HepG2 (cell line): Measurements from ENCODE around the gene XKR7. TPM values are rescaled to one million over a fixed set of nuclear protein-coding genes. Genes with fewer than 3 reads are reported as not detected.
A peak's percentile ranks its signal among the peaks of the same experiment; 100 is the strongest.

ENCODE experiments used
- AKAP8 ChIP-seq: sonication (generic); formaldehyde crosslinking; IDR thresholded peaks from 2 replicates; pipeline ENCODE4 v1.5.1; 2020; ENCODE audit warnings: mild to moderate bottlenecking, missing genetic modification reagents
- CERS6 ChIP-seq: sonication (generic); formaldehyde crosslinking; IDR thresholded peaks from 2 replicates; pipeline ENCODE4 v1.5.0; 2020; ENCODE audit warnings: missing genetic modification reagents
- EHMT2 ChIP-seq: fragments of 200-600 bp; sonication (generic); IDR thresholded peaks from 2 replicates; pipeline ENCODE4 v1.7.0; 2017; ENCODE audit warnings: antibody characterized with exemption, low read depth, low read length, borderline replicate concordance
- GPN1 ChIP-seq: sonication (generic); formaldehyde crosslinking; IDR thresholded peaks from 2 replicates; pipeline ENCODE4 v1.5.1; 2020; ENCODE audit warnings: missing genetic modification reagents, borderline replicate concordance
- HNF4A ChIP-seq: sonication (generic); formaldehyde crosslinking; IDR thresholded peaks from 2 replicates; pipeline ENCODE4 v1.4.0; 2020; ENCODE audit warnings: missing genetic modification reagents
- KAT2B ChIP-seq: fragments of 150-350 bp; IDR thresholded peaks from 2 replicates; pipeline ENCODE4 v1.6.1; 2014; ENCODE audit warnings: low read depth, low read length, borderline replicate concordance
- KDM3A ChIP-seq: IDR thresholded peaks from 2 replicates; pipeline ENCODE4 v1.6.1; 2018; ENCODE audit warnings: low read depth, missing compliant biosample characterization
- KDM6A ChIP-seq: IDR thresholded peaks from 2 replicates; pipeline ENCODE4 v1.6.1; 2016; ENCODE audit warnings: low read depth
- MLXIP ChIP-seq: sonication (generic); formaldehyde crosslinking; IDR thresholded peaks from 2 replicates; pipeline ENCODE4 v1.9.0; 2021; ENCODE audit warnings: missing genetic modification reagents, borderline replicate concordance
- RNF219 ChIP-seq: sonication (generic); formaldehyde crosslinking; IDR thresholded peaks from 2 replicates; pipeline ENCODE4 v1.5.0; 2020; ENCODE audit warnings: mild to moderate bottlenecking, missing genetic modification reagents
- SAFB2 ChIP-seq: sonication (generic); formaldehyde crosslinking; IDR thresholded peaks from 2 replicates; pipeline ENCODE4 v1.5.1; 2020; ENCODE audit warnings: missing genetic modification reagents, low read depth, mild to moderate bottlenecking, borderline replicate concordance
- ZNF33B ChIP-seq: sonication (generic); formaldehyde crosslinking; IDR thresholded peaks from 2 replicates; pipeline ENCODE4 v1.5.1; 2020; ENCODE audit warnings: mild to moderate bottlenecking, missing genetic modification reagents
- ZNF607 ChIP-seq: sonication (generic); formaldehyde crosslinking; IDR thresholded peaks from 2 replicates; pipeline ENCODE4 v1.5.1; 2020; ENCODE audit warnings: missing genetic modification reagents, mild to moderate bottlenecking, borderline replicate concordance
- ZNF747 ChIP-seq: sonication (generic); formaldehyde crosslinking; IDR thresholded peaks from 2 replicates; pipeline ENCODE4 v1.8.1; 2023; ENCODE audit warnings: missing genetic modification reagents, mild to moderate bottlenecking, borderline replicate concordance
- polyA plus RNA-seq, 8 experiments: library from polyadenylated mRNA; depleted of rRNA in 3 of 8; stranded (reverse) in 7 of 8; unstranded in 1 of 8; fragments of >200 nt; fragmentation: Illumina TruSeq in 4 of 8; extraction: Trizol in 4 of 8; gene quantifications; 2 replicates each; pipeline versions ENCODE4 v1.2.1 to v1.2.3, GENCODE V29; 2011 to 2016; ENCODE audit warnings: low read depth in 4 of 8, missing spikeins in 1 of 8, mixed read lengths in 1 of 8; ENCODE audit not compliant: insufficient read depth in 1 of 8
- total RNA-seq, 5 experiments: library from RNA; depleted of rRNA; stranded (reverse); fragments of >200 nt; fragmentation: Illumina TruSeq; extraction: Trizol; gene quantifications; 2 replicates each; pipeline ENCODE4 v1.2.3, GENCODE V29; 2016; ENCODE audit warnings: low read depth in 1 of 5
- TF ChIP-seq, protein P1 (sequence below): sonication (generic); formaldehyde crosslinking; IDR thresholded peaks from 2 replicates; pipeline ENCODE4 v1.4.0; 2020; ENCODE audit warnings: missing genetic modification reagents
- TF ChIP-seq, protein P2 (sequence below): sonication (generic); formaldehyde crosslinking; IDR thresholded peaks from 2 replicates; pipeline ENCODE4 v1.5.0; 2020; ENCODE audit warnings: missing genetic modification reagents

Gene XKR7
- total and polyA plus RNA-seq, 2 of the 13 experiments (the other 11 are each of a cell fraction or from before 2014, with no cell fraction given) = not detected

GRCh38 chr20:32017711-32018251, 49.8 kb downstream of the XKR7 start (continued):
- TF ChIP-seq, protein P1, sequence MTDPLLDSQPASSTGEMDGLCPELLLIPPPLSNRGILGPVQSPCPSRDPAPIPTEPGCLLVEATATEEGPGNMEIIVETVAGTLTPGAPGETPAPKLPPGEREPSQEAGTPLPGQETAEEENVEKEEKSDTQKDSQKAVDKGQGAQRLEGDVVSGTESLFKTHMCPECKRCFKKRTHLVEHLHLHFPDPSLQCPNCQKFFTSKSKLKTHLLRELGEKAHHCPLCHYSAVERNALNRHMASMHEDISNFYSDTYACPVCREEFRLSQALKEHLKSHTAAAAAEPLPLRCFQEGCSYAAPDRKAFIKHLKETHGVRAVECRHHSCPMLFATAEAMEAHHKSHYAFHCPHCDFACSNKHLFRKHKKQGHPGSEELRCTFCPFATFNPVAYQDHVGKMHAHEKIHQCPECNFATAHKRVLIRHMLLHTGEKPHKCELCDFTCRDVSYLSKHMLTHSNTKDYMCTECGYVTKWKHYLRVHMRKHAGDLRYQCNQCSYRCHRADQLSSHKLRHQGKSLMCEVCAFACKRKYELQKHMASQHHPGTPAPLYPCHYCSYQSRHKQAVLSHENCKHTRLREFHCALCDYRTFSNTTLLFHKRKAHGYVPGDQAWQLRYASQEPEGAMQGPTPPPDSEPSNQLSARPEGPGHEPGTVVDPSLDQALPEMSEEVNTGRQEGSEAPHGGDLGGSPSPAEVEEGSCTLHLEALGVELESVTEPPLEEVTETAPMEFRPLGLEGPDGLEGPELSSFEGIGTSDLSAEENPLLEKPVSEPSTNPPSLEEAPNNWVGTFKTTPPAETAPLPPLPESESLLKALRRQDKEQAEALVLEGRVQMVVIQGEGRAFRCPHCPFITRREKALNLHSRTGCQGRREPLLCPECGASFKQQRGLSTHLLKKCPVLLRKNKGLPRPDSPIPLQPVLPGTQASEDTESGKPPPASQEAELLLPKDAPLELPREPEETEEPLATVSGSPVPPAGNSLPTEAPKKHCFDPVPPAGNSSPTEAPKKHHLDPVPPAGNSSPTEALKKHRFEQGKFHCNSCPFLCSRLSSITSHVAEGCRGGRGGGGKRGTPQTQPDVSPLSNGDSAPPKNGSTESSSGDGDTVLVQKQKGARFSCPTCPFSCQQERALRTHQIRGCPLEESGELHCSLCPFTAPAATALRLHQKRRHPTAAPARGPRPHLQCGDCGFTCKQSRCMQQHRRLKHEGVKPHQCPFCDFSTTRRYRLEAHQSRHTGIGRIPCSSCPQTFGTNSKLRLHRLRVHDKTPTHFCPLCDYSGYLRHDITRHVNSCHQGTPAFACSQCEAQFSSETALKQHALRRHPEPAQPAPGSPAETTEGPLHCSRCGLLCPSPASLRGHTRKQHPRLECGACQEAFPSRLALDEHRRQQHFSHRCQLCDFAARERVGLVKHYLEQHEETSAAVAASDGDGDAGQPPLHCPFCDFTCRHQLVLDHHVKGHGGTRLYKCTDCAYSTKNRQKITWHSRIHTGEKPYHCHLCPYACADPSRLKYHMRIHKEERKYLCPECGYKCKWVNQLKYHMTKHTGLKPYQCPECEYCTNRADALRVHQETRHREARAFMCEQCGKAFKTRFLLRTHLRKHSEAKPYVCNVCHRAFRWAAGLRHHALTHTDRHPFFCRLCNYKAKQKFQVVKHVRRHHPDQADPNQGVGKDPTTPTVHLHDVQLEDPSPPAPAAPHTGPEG (CRISPR knock-in tag) = no peak
- TF ChIP-seq CERS6 (CRISPR knock-in tag) = no peak
- TF ChIP-seq KDM3A = 0 out of 2 replicates have a peak, but pooled peaks have one; percentile 52
- TF ChIP-seq KDM6A = no peak
- 0 out of 2 replicates have a peak, but pooled peaks have one; percentile 15 for TF ChIP-seq SAFB2 (CRISPR knock-in tag)
- TF ChIP-seq EHMT2 = no peak
- no peak for TF ChIP-seq MLXIP (CRISPR knock-in tag)
- TF ChIP-seq ZNF747 (CRISPR knock-in tag) = no peak
- TF ChIP-seq HNF4A (CRISPR knock-in tag) = no peak
- TF ChIP-seq, protein P2, sequence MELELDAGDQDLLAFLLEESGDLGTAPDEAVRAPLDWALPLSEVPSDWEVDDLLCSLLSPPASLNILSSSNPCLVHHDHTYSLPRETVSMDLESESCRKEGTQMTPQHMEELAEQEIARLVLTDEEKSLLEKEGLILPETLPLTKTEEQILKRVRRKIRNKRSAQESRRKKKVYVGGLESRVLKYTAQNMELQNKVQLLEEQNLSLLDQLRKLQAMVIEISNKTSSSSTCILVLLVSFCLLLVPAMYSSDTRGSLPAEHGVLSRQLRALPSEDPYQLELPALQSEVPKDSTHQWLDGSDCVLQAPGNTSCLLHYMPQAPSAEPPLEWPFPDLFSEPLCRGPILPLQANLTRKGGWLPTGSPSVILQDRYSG (CRISPR knock-in tag) = no peak
- no peak for TF ChIP-seq ZNF607 (CRISPR knock-in tag)
- peak; percentile 32; the same call in 1 of the 2 replicates for TF ChIP-seq GPN1 (CRISPR knock-in tag)
- 0 out of 2 replicates have a peak, but pooled peaks have one; percentile 5 for TF ChIP-seq AKAP8
- no peak for TF ChIP-seq KAT2B
- no peak for TF ChIP-seq ZNF33B
- no peak for TF ChIP-seq RNF219 (CRISPR knock-in tag)
